Mucosa of descending colon (tissue), 3 donors: ENCODE measurements around the gene SLC30A1. TPM values are rescaled to one million over a fixed set of nuclear protein-coding genes. Genes with fewer than 3 reads are reported as not detected.

Source experiments
- ATAC-seq: fragments of 200-7000 bp; cut with Tn5 transposase; one replicate; pipeline ENCODE4 v1.9.1; 2020; ENCODE audit warnings: mild to moderate bottlenecking, moderate library complexity
- DNase-seq, 3 donors: peaks; one replicate each; pipeline ENCODE4 v3.0.0-alpha.2; 2020
- H3K36me3 ChIP-seq: fragments of 200-600 bp; one replicate; pipeline ENCODE4 v1.8.0; 2021; ENCODE audit warnings: low read depth, mild to moderate bottlenecking
- H3K4me1 ChIP-seq: fragments of 200-600 bp; one replicate; pipeline ENCODE4 v1.8.0; 2021; ENCODE audit warnings: low read depth, mild to moderate bottlenecking
- H3K4me3 ChIP-seq: fragments of 200-600 bp; one replicate; pipeline ENCODE4 v1.8.0; 2021; ENCODE audit warnings: mild to moderate bottlenecking
- H3K9me3 ChIP-seq: fragments of 200-600 bp; one replicate; pipeline ENCODE4 v1.8.0; 2021; ENCODE audit warnings: mild to moderate bottlenecking
- CTCF ChIP-seq: fragments of 200-600 bp; IDR thresholded peaks from one replicate; pipeline ENCODE4 v1.8.0; 2022; ENCODE audit warnings: antibody characterized with exemption, mild to moderate bottlenecking
- intact Hi-C, 2 donors: fragments of 100-400 bp; cut with DNase I in 1 of 2; cut with micrococcal nuclease in 1 of 2; formaldehyde crosslinking; loops; one replicate each; pipeline versions ENCODE4 v1.11.0 to v1.11.1; 2022; cut with DNase I, micrococcal nuclease
- total RNA-seq, 3 donors: library from RNA; stranded (reverse); fragmentation: NEBNext Ultra II Directional in 2 of 3; extraction: Animal tissue kit (Norgen Biotek cat#: 25700) in 2 of 3; gene quantifications; one replicate each; pipeline versions ENCODE4 v1.2.1 to v1.2.4, GENCODE V29; 2021 to 2023
- donor health status: DM: no; HTN: no; CAD: no; lungs with moderate emphysema.
- donor health status: DM: no; HTN: no; CAD: no.
- donor health status: DM: no; HTN: yes; CAD: no.

The SLC30A1 gene
- total RNA-seq, 3 donors from 2014 or later, result 20.8 to 43.5 (median 29.2) TPM

DNA sequence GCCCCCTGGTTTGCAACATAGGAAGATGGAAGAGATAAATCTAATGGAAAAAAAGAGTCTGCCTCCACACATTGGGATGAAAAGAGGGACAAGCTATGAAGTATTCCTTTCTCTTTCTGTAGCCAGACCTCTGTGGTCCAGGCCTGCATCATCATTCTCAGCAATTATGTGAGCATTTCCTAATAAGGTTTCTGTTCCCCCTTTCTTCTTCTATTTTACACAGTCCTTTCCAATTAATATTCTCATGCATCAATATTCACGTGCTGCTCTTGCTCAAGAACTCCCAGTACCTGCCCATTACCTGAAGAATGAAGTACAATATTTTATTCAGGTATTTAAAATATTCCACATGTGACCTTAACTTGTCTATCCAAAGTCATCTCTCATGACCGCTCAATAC lies 8.2 kb upstream of the SLC30A1 start:
- intact Hi-C loops, result no loop called here
- no peak for TF ChIP-seq CTCF
- Histone ChIP-seq H3K36me3 (no peaks in the 10 kb centered on the region), H3K9me3 (no peaks in the 10 kb centered on the region), H3K4me1 (peaks cover 4% of the 10 kb centered on the region), H3K4me3 (no peak overlapping the region)
- DNase-seq (no peak), ATAC-seq (no peak)

- DNase-seq (no peak), ATAC-seq (no peak)
- no peaks in the 10 kb centered on the region for H3K9me3 ChIP-seq
- H3K4me3 ChIP-seq, result no peak overlapping the region
- no peaks in the 10 kb centered on the region for H3K36me3 ChIP-seq
- H3K4me1 ChIP-seq, result peaks cover 4% of the 10 kb centered on the region
- intact Hi-C loops, result no loop called here
- TF ChIP-seq CTCF, result no peak
Observed at GRCh38 chr1:211586538-211586937, 7.6 kb upstream of the SLC30A1 start.

- ATAC-seq (no peak), DNase-seq (no peak)
- Histone ChIP-seq H3K4me1 (peaks cover 4% of the 10 kb centered on the region), H3K4me3 (no peak overlapping the region), H3K9me3 (no peaks in the 10 kb centered on the region), H3K36me3 (no peaks in the 10 kb centered on the region)
- intact Hi-C loops, result no loop called here
- TF ChIP-seq CTCF, result no peak
Observed at GRCh38 chr1:211583011-211583992, 4.3 kb upstream of the SLC30A1 start.

DNA sequence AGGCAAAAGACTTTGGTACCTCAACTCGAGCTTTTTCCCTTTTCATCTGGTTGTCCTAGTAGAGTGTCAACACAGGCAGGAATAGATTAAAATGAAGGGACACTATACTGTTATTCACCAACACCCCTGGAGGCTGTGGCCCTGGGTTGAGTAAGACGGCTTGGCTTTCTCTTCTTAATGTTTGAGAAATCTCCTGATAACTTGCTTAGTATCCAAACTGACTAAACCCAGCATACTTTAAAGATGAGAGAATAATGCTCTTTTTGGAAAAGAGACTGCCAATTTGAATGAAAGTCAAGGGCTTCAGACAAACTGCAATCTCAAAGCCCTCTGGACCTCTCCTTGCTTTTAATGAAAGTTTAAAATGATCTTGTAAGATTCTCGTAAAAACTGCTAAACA lies 2.6 kb upstream of the SLC30A1 start:
- H3K4me1 ChIP-seq, result peaks cover 5% of the 10 kb centered on the region
- intact Hi-C loops, result no loop called here
- no peak for DNase-seq
- H3K9me3 ChIP-seq, result no peaks in the 10 kb centered on the region
- ATAC-seq, result no peak
- no peak for TF ChIP-seq CTCF
- no peaks in the 10 kb centered on the region for H3K36me3 ChIP-seq
- H3K4me3 ChIP-seq, result no peak overlapping the region

DNA sequence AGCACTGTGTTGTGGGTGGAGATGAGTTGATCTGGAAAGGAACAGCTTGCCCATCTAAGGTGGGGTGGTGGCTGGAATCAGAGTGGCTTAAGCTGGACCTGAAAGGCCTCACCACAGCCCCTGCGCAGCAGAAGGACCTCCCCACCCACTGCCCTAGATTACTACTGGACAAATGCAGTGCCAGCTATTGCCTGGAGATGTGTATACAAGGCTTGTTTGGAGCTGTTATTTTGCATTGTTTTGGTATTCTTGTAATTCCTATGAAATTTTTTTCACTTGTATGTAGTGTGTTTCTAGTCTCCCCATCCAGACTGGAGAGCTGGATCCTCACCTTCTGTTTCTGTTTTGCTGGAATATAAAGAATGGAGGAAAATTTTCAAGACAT lies 1.3 kb upstream of the SLC30A1 start:
- ATAC-seq, result no peak
- Histone ChIP-seq H3K4me3 (no peak overlapping the region), H3K36me3 (no peaks in the 10 kb centered on the region), H3K4me1 (peaks cover 12% of the 10 kb centered on the region), H3K9me3 (no peaks in the 10 kb centered on the region)
- no peak for TF ChIP-seq CTCF
- peak in 1 of 3 donors; percentile 14 for DNase-seq
- intact Hi-C loops, result no loop called here
